Islet precursor cell (in vitro differentiated cells): Measurements from ENCODE around the gene KCNJ1.

Experiments used
- DNase-seq: peaks from one replicate; pipeline ENCODE4 v3.0.0-alpha.2; 2018

Gene KCNJ1

DNA sequence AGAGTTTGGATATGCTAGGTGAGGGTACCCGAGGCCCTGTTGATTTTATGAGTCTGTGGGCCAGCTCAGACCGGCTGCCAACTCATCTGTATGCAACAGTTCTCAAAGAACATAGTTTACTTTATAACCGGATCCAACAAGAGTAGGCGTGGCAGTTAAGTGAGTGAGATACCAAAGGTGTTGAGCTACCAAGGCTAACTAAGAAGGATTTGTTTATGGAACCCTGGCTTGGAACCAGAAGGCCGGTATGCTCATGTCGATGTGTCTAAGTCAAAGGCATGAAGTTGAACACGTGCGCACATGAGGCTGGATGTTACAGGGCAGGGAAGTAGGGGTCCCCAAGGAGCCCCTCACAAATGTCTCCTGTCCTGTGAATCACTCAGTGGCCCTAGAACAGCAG, at the start of gene KCNJ1:
KCNJ1 (minus strand) TSS at position 20 of the 400 bp plus-strand sequence. CDS start 27,053 bp downstream, outside the sequence.
- DNase-seq, result no peak

DNA sequence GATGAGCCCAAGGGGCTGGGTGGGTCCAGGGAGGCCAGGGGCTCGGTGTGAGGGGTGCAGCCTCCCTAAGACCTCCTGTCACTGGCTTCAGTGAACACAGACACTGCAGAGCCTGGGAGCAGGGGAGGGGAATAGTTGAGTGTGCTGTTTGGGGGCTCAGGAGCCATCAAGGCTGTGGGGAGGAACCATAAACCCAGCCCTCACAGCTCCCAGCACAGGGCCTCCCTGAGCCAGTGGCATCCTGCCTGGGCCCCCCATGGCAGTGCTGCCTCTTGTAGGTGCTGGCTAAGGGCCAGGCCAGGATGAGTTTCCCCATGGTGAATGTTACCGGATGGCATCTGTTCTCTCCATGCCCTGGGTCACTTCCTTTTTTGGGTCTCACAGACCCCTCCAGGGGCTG, 49.6 kb upstream of the KCNJ1 start:
- DNase-seq, result no peak

DNA sequence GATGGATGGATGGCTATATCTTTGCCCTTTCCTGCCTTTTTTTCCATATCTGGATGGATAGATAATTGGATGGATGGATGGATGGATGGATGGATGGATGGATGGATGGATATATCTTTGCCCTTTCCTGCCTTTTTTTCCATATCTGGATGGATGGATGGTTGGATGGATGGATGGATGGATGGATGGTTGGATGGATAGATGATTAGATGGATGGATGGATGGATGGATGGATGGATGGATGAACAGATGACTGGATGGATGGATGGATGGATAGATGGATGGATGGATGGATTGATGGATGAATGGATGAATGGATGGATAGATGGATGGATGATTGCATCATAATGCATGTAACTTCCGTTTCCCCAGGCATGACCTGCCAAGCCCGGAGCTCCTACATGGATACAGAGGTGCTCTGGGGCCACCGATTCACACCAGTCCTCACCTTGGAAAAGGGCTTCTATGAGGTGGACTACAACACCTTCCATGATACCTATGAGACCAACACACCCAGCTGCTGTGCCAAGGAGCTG, 49.0 kb upstream of the KCNJ1 start:
- DNase-seq, result no peak

DNA sequence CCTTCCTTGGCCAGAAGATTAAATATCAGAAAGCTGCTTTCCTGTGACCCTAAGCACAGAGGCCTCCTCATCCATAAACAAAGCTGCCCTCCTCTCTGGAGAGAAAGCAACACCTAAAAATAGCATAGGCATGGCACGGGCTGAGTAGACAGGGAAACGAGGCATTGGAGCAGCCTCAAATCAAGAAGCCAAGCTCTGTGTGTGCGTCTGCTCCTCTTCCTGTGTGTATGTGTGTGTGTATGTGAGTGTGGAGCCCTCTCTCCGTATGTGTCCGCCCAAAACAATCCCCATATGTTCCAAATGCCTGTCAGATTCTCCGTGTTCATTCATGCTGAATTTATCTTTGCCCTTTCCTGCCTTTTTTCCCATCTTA, 48.0 kb upstream of the KCNJ1 start:
- no peak for DNase-seq

DNA sequence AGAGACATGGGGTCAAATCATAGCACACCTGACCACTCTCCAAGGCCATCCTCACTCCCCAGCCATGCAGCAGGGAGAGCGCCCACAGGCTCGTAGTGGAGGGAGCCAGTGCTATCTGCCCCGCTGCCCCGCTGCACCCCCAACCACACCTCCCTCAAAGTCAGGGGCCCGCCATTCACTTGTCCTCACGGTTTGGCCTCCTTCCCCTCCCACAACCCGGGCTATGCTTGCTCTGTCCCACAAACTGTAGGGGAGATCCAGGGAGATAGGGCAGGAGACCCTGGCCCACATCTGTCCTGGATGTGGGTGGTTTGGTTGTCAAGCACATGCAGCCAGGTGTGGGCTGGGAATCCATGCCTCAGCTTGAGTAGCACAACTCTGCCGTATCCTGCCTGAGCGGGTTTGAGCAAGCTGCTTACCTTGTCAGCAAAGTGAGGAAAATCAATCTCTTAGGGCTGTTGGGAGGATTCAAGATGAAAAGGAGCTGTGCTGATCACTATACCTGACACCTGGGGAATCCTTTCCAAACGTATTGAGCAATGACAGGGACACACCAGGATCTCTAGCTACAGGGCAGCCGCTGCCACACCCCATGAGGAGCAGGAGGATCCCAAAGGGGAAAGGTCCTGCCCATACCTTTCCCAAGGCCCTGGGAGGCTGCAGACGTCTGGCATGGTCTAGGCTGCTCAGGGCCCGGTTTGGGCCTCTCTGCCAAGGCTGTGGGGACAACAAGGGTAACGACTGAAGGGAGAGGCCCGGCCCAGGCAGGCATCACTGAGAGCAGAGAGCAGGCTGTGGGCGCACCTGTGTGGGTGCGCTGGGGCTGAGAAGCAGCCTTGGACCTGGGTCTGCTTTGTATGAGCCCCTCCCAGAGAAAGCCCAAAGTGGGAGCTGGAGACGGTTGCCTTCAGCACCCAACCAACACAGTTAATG, 47.4 kb upstream of the KCNJ1 start:
- DNase-seq, result no peak

DNA sequence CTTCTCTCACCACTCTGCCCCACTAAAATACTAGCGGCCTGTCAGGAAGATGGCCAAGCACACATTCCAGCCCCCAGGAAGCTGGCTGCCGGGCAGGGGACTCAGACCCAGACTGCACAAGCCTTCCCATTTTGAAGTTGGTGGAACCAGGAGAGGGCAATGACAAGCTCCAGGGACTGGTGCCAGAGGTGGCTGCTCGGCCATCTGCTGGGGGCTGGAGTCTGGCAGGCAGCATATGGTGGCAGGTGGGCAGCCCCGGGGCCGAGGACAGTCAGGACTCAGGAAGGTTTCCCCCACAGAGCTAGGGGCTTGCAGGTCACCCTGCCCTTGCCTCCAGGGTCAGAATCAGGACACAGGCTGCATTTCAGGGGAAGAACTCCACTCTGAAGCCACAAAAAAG, 46.7 kb upstream of the KCNJ1 start:
- no peak for DNase-seq

DNA sequence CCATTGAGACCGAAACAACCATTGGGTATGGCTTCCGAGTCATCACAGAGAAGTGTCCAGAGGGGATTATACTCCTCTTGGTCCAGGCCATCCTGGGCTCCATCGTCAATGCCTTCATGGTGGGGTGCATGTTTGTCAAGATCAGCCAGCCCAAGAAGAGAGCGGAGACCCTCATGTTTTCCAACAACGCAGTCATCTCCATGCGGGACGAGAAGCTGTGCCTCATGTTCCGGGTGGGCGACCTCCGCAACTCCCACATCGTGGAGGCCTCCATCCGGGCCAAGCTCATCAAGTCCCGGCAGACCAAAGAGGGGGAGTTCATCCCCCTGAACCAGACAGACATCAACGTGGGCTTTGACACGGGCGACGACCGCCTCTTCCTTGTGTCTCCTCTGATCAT, 44.6 kb upstream of the KCNJ1 start:
- no peak for DNase-seq

DNA sequence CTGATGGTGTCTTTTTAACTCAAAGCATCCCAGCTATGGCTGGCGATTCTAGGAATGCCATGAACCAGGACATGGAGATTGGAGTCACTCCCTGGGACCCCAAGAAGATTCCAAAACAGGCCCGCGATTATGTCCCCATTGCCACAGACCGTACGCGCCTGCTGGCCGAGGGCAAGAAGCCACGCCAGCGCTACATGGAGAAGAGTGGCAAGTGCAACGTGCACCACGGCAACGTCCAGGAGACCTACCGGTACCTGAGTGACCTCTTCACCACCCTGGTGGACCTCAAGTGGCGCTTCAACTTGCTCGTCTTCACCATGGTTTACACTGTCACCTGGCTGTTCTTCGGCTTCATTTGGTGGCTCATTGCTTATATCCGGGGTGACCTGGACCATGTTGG, 44.1 kb upstream of the KCNJ1 start:
- no peak for DNase-seq

DNA sequence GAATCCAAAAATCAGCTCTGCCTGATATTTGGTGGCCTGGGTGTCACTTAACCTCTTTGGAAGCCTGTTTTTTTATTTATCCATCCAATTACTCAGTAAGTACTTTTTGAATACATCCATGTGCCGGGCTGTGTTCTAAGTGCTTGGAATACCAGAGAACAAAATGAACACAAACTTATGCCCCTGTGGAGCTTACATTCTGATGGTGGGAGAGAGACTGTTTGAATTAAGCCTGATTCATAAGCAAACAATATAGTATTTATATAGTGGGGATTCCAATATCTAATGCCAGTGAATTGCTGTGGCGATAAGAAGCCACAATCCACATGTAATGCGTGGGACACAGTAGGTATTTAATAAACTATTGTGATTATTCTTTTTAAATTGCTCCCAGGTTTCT, 43.5 kb upstream of the KCNJ1 start:
- DNase-seq, result no peak

DNA sequence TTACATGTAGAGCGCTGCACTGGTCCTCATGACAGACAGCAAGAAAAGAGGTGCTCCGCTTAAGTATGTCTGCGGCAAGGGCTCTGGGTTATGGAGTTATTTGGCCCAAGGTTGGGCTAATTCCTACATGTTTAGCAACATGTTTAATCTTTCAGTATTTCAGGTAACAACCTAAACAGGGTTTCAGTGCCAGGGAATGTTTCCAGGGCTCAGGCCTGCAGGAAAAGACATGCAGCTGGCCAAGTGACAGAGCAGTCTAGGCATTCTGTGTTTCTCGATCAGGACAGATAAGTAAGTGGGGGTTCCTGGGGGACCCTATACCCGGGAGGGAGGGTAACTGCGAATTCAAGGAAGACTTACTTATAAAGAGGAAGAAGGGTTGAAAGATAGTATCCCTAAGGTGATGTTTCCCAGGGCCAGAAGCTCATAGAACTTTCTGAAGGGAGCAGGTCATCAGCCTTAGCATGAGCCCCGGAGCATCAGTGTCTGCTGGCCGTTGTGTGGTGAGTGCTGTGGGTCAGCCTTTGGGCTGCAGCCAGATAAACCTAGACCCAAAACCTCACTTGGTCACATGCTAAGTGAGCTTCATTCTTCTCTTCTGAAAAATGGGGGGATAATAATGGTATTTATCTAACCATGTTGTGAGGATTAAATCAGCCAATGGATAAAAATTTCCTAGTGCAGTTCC, 42.5 kb upstream of the KCNJ1 start:
- no peak for DNase-seq

DNA sequence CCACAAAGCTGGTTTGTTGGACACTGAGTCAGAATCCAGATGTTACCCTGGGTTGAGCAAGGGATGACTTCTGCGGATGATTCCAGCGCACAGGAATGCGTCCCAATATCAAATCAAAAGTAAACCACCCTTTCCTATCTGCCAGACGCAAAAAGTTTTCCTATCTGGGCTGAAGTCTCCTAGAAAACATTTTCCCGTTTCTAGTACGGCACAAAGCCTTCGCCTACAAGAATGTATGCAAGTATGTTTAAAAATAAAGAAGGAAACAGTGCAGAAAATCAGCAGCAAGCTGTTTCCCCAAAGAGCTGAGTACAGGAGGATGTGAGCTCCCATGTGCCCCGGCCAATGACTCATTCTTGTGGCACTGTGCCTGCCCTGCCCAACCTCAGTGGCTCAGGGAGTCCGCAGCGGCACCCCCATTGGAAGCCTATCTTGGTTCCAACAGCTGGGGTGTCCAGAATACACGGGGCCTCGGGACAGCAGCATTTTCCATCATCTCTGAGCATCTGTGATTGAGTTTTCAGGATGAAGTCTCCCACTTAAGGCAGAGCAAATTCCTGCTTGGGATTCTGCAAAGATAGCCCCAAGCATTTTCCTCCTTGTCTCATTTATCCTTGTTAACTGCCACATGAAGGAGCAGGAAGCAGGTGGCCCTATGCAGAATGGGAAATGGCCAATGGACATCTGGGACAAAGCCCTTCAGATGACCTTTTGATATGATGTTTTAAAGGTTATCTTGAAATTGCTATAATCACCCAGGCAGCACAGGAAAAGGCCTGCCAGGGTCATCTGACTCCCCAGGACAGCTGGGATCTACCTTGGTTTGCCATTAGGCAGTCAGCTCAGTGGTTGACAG, 41.5 kb upstream of the KCNJ1 start:
- no peak for DNase-seq

DNA sequence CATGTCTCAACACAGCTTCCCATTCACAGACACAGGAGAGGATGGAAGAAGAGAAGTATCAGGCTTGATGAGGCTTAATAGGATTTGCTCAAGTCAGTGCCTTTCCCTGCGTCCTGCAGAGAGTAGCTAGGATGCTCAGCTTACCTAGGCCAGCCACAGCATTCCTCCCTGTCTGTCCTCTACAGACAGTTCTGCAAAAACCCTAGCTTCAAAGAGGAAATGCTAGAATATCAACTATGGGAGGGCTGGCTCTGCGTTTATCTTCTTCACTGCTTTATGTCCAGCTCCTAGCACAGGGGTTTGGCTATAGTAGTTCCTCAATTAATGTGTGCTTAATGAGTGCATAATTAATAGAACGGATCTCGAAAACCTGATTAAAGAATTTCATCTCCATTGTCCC, 40.5 kb upstream of the KCNJ1 start:
- no peak for DNase-seq

DNA sequence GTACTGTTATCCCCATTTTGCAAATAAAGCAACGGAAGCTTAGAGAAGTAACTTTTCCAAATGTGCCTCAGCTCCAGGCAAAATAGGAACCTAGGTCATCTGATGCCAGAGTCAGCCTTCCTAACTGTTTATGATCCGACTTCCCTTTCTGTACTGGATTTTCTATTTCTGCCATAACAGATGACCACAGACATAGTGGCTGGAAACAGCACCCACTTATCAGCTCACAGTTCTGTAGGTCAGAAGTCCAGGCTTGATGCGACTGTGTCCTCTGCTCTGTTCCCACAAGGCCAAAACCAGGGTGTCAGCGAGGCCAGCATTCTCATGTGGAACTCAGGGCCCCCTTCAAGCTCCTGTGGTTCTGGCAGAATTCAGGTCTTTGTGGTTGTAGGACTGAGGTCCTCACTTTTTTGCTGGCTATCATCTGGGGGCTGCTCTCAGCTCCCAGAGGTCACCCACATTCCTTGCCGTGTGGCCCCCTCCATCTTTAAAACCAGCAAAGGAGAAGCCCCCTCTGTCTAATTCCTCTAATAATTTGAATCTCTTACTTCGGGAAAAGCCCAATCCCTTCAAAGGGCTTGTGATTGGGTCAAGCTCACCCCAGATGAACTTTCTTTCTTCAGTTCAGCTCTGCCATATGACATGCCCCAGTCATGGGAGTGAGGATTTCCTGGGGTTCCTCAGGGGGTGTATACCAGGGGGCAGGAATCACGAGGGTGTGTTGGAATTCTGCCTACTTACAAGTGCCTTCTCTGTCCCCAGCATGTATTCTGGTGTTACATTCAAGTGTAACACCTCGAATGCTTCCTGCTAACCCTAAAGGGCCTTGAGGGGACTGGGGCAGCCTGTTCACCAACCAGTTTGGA, 39.3 kb upstream of the KCNJ1 start:
- DNase-seq, result no peak

DNA sequence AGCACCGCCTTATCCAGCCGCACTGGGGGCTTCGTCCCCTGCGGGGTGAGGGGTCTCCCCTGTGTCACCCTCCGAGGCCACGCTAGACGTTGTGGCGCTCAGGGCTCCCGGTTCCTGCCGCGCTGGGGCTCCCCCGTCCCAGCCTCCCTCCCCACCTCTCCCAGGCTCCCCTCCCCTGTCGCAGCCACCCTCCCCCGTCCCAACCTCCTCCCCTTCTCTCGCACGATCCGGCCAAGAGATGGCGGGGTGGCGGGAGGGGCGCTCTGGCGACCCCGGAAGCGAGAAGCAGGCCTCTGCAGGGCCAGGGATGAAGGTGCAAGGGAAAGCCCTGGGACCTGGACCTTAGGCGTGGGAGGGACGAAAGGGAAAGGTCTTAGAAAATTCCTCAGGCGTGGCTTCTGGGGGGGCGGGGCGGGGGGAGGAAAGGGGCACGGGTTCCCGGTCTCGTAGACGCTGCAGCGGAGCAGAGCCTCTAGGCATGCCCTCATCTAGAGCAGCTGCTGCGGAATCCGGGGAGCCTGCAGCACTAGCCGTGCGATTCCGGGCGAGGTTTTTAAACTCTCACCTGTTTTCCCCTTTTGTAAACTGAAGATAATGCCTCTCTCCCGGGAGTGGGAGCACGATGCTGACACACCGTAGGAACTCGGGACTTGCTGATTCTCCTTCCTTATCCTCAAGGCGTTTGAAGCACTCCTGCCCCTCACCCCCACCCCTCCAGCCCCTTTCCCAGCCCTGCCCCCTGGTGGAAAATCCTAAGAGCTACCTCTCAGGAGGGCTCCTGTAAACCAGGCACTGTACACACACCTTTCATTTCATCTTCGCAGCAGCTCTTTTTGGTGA, 38.5 kb upstream of the KCNJ1 start:
- DNase-seq, result peak; percentile 81

DNA sequence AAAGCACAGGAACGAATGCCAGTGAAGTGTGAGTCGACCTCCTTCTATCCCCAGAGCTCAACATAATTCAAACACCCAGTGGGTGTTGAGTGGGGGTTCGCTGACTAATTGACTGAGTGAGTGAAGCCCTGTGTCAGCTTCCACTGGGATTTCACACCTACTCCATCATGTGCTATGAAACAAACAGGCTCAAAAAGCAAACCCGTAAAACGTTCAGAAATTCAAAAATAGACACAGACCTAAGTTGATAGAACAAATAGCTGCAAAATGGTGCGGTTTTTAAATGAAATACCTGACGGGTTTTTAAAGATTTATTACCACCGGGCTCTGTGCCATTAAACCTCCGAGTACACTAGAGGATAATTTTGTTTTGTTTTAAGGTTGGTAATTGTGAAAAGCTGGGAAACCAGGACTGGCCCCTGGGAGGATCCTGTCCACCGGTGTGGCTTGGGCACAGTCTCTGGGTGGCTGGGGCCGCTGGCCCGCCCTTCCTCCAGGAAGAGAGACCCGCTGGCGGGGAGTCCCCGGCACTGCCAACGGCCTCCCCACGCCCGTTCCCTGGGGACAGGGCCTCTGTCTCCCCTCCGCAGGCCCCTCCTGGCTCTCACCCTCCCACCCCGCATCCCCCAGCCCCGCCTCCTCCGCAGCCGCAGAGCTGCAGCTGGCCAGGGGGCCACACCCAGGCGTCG, 37.7 kb upstream of the KCNJ1 start:
- no peak for DNase-seq

DNA sequence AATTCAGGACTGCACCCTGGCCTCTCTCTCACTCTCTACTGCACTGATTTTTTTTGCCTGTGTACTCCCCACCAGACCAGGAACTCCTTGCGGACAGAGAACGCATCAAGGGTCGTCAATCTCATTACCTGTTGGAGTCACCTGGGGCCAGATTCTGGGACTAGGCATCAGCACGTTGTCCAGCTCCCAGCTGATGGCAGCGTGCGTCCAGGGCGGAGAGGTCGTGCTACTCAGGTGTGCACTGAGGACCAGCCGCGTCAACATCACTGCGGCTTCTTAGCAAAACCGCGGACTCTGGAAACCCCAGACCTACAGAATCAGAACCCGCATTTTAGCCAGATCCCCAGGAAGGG, 37.2 kb upstream of the KCNJ1 start:
- DNase-seq, result no peak

DNA sequence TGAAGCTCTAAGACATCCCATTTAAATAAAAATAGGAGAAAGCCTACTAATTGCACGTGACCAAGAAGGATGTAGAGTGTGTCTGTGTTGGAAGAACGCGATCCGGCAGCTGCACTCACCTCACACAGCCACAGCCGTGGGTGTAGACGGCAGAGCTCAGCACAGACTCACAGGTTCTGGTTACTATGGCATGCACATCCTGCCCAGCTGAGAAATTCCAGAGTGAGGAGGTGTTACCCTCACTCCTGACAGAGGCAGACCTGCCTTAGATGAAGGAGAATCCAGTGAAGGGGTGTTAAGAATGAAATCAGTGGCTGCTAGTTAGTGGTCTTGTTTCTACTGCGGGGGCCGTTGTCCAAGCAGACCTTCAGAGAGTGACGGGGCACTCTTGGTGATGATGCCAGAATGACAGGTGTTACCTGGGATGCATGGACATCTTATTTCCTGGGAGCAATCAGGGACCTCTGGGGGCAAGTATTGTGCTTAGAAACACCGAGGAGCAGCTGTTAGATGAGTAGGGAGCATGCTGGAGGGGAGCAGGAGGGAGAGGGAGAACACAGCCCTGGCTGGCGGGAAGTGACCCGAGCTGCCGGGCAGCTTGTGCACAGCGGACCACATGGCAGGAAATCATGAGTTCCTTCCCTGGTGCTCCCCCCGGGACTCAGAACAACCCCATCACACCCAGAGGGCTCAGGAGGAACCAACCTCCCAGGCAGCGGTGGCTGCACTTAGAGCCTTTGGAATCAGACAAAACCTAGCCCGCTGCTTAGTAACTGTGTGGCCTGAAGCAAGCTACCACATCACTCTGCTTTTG, 36.4 kb upstream of the KCNJ1 start:
- DNase-seq, result peak; percentile 86

DNA sequence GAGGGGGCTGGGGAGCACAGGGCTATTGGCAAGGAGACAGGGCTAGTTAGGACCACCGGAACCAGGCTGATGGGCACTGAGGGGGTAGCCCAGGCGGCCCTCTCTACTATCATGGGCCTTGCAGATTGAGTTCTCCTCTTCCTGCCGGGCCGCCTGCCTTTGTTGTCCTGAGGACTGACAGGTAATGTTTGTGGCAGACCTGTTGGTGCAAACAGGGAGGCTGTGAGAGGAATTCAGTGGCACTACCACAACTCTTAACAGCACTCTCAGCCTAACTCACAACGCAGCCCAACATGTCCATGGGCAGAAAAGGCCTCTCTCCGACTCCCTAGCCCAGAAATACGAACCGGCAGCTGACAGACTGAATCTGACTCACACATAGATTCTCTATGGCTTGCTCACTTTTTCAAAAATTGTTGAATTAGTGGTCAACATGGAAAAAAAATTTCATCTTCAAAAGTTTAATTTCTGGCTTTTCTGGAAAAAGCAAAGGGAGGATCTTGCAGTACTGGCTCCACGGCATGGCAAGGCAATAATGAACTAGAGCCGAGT, 35.5 kb upstream of the KCNJ1 start:
- no peak for DNase-seq
